PC-9 (cell line): Measurements from ENCODE around the gene LIMS1. TPM values are rescaled to one million over a fixed set of nuclear protein-coding genes. Genes with fewer than 3 reads are reported as not detected.
"Not testable (repeated sequence)": the region's sequence is repeated elsewhere in the genome, so short reads cannot be mapped to it uniquely, and the experiment has no call there.

ENCODE experiments used
- BruUV-seq: library from RNA; stranded (reverse); fragments of 400-500 nt; replicated peaks from 2 replicates; lab custom pipeline; 2021; lab: Mats Ljungman, UMichigan
- CTCF ChIA-PET: fragments of 300-600 bp; sonication (Branson Sonifier 250); formaldehyde crosslinking; loops from one replicate; lab custom pipeline; 2022; ENCODE audit warnings: antibody characterized with exemption; lab: Charles Lee
- POLR2A ChIA-PET: fragments of 300-600 bp; sonication (Branson Sonifier 250); formaldehyde crosslinking; loops from one replicate; lab custom pipeline; 2022; ENCODE audit warnings: antibody characterized with exemption; ENCODE audit not compliant: unreplicated experiment; lab: Charles Lee
- DNase-seq, 2 experiments: peaks; one replicate each; pipeline versions ENCODE4 v3.0.0 to v3.0.0-alpha.2; 2015 to 2022; ENCODE audit warnings: mixed read lengths in 1 of 2
- H2AFZ ChIP-seq: fragments of 200-600 bp; sonication (generic); 2 replicates; pipeline ENCODE4 v1.8.1; 2017; ENCODE audit warnings: antibody characterized with exemption
- H3F3A ChIP-seq: fragments of 200-600 bp; sonication (generic); 2 replicates; pipeline ENCODE4 v1.8.1; 2017; ENCODE audit warnings: antibody characterized with exemption, mild to moderate bottlenecking, low read depth; ENCODE audit not compliant: insufficient read depth
- H3K27ac ChIP-seq: fragments of 200-600 bp; sonication (generic); 2 replicates; pipeline ENCODE4 v1.6.1; 2016; ENCODE audit warnings: mixed run types
- H3K27me3 ChIP-seq: fragments of 200-600 bp; sonication (generic); 2 replicates; pipeline ENCODE4 v1.6.1; 2016; ENCODE audit warnings: low read depth, mixed run types; ENCODE audit not compliant: insufficient read depth
- H3K36me3 ChIP-seq: fragments of 200-600 bp; sonication (generic); 2 replicates; pipeline ENCODE4 v1.6.1; 2016; ENCODE audit warnings: low read depth, mixed run types
- H3K4me1 ChIP-seq: fragments of 200-600 bp; sonication (generic); replicated peaks from 2 replicates; pipeline ENCODE4 v1.6.1; 2016; ENCODE audit warnings: mixed run types; ENCODE audit not compliant: insufficient read depth
- H3K4me2 ChIP-seq: fragments of 200-600 bp; sonication (generic); 2 replicates; pipeline ENCODE4 v1.6.1; 2017; ENCODE audit warnings: mixed run types
- H3K4me3 ChIP-seq: fragments of 200-600 bp; sonication (generic); 2 replicates; pipeline ENCODE4 v1.6.1; 2016; ENCODE audit warnings: mixed run types
- H3K79me2 ChIP-seq: fragments of 200-600 bp; sonication (generic); 2 replicates; pipeline ENCODE4 v1.6.1; 2017; ENCODE audit warnings: low read depth, mixed run types
- H3K9me2 ChIP-seq: fragments of 200-600 bp; sonication (generic); 2 replicates; pipeline ENCODE4 v1.8.1; 2017; ENCODE audit warnings: mild to moderate bottlenecking; ENCODE audit not compliant: insufficient read depth
- H3K9me3 ChIP-seq: fragments of 200-600 bp; sonication (generic); 2 replicates; pipeline ENCODE4 v1.8.1; 2016; ENCODE audit warnings: low read depth; ENCODE audit not compliant: insufficient read depth
- H4K20me1 ChIP-seq: fragments of 200-600 bp; sonication (generic); 2 replicates; pipeline ENCODE4 v1.8.1; 2017; ENCODE audit not compliant: insufficient read depth
- intact Hi-C: fragments of 100-400 bp; cut with micrococcal nuclease; formaldehyde crosslinking; loops from one replicate; pipeline ENCODE4 v1.10.0; 2022; ENCODE audit not compliant: unreplicated experiment
- total RNA-seq: library from RNA; stranded (reverse); gene quantifications from 2 replicates; pipeline ENCODE4 v1.2.3, GENCODE V29; 2021

The LIMS1 gene
- total RNA-seq, 1 experiment from 2014 or later: 61.6 TPM

DNA sequence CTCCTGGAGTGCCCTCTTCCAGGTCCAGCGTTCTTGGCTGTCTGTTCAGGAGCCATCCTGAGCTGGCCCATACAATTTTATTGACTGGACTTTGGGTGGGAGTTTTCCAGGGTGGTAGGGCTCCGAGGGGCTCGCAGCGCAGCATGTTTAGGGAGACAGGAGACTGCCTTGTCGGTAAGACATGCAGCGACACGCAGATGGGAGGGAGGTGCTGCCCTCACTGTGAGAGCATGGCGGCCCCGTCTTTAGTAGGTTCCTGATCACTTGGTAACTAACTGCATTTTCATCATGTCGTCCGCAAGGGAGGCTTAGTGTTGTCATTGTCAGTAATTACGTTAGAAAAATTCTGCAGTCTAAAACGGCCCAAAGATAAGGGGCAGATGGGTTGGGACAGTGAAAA, 121.0 kb downstream of the LIMS1 start:
- H3K4me3 ChIP-seq, intact Hi-C loops, H3K9me3 ChIP-seq, H3F3A ChIP-seq, H2AFZ ChIP-seq, H3K27ac ChIP-seq, H4K20me1 ChIP-seq, CTCF ChIA-PET, POLR2A ChIA-PET, BruUV-seq, H3K79me2 ChIP-seq, H3K36me3 ChIP-seq, H3K4me2 ChIP-seq, DNase-seq, H3K4me1 ChIP-seq, H3K9me2 ChIP-seq, H3K27me3 ChIP-seq: not testable (repeated sequence)

DNA sequence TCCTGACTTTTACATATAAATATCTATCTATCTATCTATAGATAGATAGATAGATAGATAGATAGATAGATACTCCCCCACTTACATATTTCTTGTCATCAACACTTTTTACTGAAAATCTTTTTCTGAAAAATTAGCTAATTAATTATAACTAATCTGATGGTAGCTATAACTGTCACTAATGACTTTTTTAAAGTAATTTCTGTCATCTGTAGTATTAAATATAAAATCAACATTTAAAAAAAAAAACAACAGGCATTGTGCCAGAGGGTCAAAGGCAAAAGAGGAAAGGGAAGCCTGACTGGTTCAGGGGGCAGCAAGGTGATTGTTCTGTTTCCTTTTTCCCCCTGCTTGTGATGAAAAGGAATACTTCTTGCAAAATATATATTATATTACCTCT, 122.0 kb downstream of the LIMS1 start:
- H2AFZ ChIP-seq, H3K79me2 ChIP-seq, intact Hi-C loops, H3K9me2 ChIP-seq, H3K36me3 ChIP-seq, H3K4me1 ChIP-seq, POLR2A ChIA-PET, H4K20me1 ChIP-seq, BruUV-seq, H3F3A ChIP-seq, H3K4me3 ChIP-seq, H3K27ac ChIP-seq, H3K27me3 ChIP-seq, H3K9me3 ChIP-seq, CTCF ChIA-PET, DNase-seq, H3K4me2 ChIP-seq: not testable (repeated sequence)

DNA sequence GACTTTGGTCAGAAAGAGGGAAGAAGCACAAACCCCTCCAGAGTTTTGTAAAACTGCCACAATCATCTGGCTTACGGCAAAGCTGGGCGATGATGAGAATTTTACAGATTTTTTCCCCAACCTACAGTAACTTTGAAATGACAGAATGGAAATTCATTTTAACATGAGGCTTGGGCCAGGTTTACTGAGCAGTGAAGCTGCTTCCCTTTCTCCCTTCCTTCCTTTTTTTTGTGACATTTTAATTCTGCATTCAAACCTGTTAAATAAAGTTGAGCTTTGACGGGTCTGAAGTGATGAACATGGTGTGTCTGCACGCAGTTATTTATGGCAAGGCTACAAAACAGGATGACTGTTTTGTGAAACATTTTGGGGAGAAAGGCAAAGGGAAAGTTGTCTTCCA, 123.2 kb downstream of the LIMS1 start:
- H3K4me2 ChIP-seq, H2AFZ ChIP-seq, CTCF ChIA-PET, H3K79me2 ChIP-seq, DNase-seq, H4K20me1 ChIP-seq, H3K9me3 ChIP-seq, intact Hi-C loops, H3K4me3 ChIP-seq, H3F3A ChIP-seq, H3K27me3 ChIP-seq, H3K36me3 ChIP-seq, H3K4me1 ChIP-seq, H3K27ac ChIP-seq, POLR2A ChIA-PET, H3K9me2 ChIP-seq, BruUV-seq: not testable (repeated sequence)

DNA sequence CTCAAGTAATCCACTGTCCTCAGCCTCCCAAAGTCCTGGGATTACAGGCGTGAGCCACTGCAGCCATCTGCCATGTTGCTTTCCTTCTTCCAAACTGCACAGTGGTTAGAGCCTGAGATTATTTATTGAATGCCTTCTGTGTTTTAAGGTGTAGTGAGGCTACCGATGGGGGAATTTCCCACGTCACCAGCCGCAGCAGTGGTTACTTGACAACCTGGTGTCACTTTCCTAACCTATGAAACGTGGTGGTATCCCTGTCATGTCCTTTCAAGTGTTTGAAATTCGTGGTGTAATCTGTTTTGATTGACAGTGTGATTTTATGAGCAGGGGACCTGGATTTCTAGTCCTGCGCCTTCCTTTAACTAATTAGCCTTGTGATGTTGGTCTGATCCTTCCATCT, 124.3 kb downstream of the LIMS1 start:
- H3K4me3 ChIP-seq, H3K27ac ChIP-seq, H3F3A ChIP-seq, H3K9me3 ChIP-seq, POLR2A ChIA-PET, H3K9me2 ChIP-seq, H2AFZ ChIP-seq, DNase-seq, CTCF ChIA-PET, H4K20me1 ChIP-seq, BruUV-seq, H3K4me1 ChIP-seq, H3K79me2 ChIP-seq, H3K4me2 ChIP-seq, intact Hi-C loops, H3K27me3 ChIP-seq, H3K36me3 ChIP-seq: not testable (repeated sequence)

DNA sequence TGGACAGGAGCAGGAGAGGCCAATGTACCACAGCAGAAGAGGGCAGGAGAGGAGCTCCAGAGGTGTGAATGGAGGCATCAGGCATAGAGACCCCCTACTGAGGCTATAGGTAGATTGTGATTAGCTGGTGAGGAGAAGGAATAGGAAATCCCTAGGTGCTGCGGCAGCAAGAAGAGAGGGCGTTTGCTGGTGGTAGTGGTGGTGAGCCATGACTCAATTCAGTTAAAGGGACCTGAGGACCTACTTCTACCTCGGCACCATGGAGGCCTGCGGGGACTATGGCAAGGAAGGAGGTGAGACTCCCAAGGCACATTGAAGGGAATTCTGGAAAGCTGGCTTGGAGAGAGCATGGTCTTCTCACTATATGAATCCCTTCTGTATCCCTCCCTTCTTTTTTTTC, 127.2 kb downstream of the LIMS1 start:
- H3K9me2 ChIP-seq, H3K79me2 ChIP-seq, H3K4me2 ChIP-seq, intact Hi-C loops, H3F3A ChIP-seq, H3K4me3 ChIP-seq, BruUV-seq, CTCF ChIA-PET, H2AFZ ChIP-seq, DNase-seq, H3K27me3 ChIP-seq, H3K36me3 ChIP-seq, H3K27ac ChIP-seq, POLR2A ChIA-PET, H3K9me3 ChIP-seq, H4K20me1 ChIP-seq: not testable (repeated sequence)
- H3K4me1 ChIP-seq: peaks cover 11% of the 10 kb centered on the region; the same call in 1 of the 2 replicates

DNA sequence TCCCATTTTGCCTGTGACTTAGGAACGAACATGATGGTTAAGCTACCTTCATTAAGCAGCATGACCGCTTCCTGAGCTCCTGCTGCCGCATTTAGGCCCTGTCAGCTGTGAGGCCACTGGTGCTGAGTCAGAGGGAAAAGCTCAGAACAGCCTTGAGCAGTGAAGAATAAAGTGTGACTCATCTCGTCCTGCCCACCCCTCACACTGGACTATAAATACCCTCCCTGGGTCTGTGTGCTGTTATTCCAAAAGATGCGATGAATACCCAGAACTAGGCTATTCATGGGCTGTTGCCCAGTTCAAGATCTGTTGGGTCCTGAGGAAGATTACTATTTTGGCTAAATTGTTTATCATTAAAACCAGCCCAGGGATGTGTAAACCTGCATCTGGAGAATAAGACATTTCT, 127.9 kb downstream of the LIMS1 start:
- H4K20me1 ChIP-seq, H3K9me3 ChIP-seq, intact Hi-C loops, H3K27ac ChIP-seq, H2AFZ ChIP-seq, H3K4me2 ChIP-seq, H3K27me3 ChIP-seq, H3K36me3 ChIP-seq, H3K9me2 ChIP-seq, H3K4me3 ChIP-seq, H3F3A ChIP-seq, H3K79me2 ChIP-seq, BruUV-seq: not testable (repeated sequence)
- DNase-seq: peak; percentile 37
- peaks cover 11% of the 10 kb centered on the region; the same call in 1 of the 2 replicates for H3K4me1 ChIP-seq
- CTCF ChIA-PET: interaction anchor here (0.5 kb wide), 1 partner anchor 123 kb away, joined by 3 read pairs; no protein-coding TSS in a partner anchor
- POLR2A ChIA-PET: interaction anchor here (0.7 kb wide), 1 partner anchor 564 kb away, joined by 5 read pairs; no protein-coding TSS in a partner anchor

DNA sequence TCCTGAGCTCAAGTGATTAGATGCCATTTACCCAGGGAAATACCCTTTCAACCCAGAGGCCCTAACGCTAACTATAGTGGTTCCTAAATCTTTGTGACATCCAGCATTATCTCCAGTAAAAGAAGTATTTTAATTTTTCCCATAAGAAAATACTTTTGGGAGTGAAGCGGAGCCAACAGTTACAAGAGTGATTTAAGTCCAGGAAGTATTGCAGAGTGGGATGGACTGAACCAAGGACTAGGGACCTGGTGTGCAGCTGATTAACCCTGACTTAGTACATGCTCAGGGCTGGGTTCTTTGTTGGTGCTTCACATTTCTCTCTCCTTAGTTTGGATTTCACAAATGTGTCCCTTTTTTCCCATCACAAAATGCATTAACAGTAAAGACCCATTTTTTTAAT, 129.1 kb downstream of the LIMS1 start:
- CTCF ChIA-PET, H2AFZ ChIP-seq, H3K9me2 ChIP-seq, H3K9me3 ChIP-seq, H4K20me1 ChIP-seq, H3K27me3 ChIP-seq, H3K36me3 ChIP-seq, H3F3A ChIP-seq, BruUV-seq, DNase-seq, H3K4me3 ChIP-seq, POLR2A ChIA-PET, H3K4me2 ChIP-seq, intact Hi-C loops, H3K27ac ChIP-seq, H3K79me2 ChIP-seq: not testable (repeated sequence)
- H3K4me1 ChIP-seq: peaks cover 11% of the 10 kb centered on the region; the same call in 1 of the 2 replicates
